Measurements from ENCODE around the gene PRL.

The PRL gene

DNA sequence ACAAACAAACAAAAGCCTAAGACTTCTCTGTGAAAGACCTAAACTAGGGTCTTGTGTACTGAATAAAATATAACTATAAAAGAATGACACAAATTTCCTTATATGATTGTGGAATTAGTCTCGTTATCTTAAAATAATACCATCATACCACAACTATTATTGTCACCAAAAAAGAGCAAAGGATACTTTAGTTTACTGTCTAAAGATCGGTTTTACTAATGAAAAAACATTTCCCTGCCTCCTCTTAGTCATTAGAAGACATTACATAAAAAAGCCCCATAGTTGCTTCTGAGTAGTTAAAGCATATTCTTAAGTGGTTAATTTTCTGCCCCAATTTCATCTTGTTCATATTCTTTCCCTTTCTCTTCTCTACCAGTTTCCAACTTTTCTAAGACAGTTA is 33.1 kb downstream of the PRL start:
- TF ChIP-seq GATA3 (IDR thresholded peaks at IDR 0.05; ENCODE audit: low read depth, low read length) (no peak), GATA2 (IDR thresholded peaks at IDR 0.05; ENCODE audit: low read depth, low read length) (no peak)

GRCh38 chr6:22254886-22255285 is 42.0 kb downstream of the PRL start:
- TF ChIP-seq GATA3 (IDR thresholded peaks at IDR 0.05; ENCODE audit: low read depth, low read length) (no peak), GATA2 (IDR thresholded peaks at IDR 0.05; ENCODE audit: low read depth, low read length) (no peak)

- TF ChIP-seq GATA2 (IDR thresholded peaks at IDR 0.05; ENCODE audit: low read depth, low read length) (no peak), GATA3 (IDR thresholded peaks at IDR 0.05; ENCODE audit: low read depth, low read length) (no peak)
Observed at GRCh38 chr6:22253955-22254655, 42.7 kb downstream of the PRL start.

GRCh38 chr6:22251348-22251747 is 45.5 kb downstream of the PRL start:
- TF ChIP-seq GATA3 (IDR thresholded peaks at IDR 0.05; ENCODE audit: low read depth, low read length) (no peak), GATA2 (IDR thresholded peaks at IDR 0.05; ENCODE audit: low read depth, low read length) (no peak)

DNA sequence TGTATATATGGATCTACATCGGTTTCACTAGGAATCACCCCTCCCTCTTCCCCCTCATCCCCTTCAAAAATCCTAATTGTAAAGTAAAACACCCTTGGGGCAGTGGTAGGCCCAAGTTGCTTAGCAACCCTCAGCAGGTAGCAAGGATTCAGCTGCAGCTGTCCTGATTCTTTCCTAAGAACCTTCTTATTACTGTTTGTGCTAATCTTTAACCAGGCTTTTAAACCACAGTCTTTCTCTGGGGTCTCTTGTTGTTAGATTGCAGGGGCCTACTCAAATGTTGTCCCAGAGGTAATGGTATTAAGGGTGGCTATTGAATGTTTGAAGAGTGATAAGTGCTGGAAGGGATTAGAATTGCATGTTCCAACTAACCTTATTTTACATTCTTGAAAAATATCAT is 46.4 kb downstream of the PRL start:
- TF ChIP-seq GATA2 (IDR thresholded peaks at IDR 0.05; ENCODE audit: low read depth, low read length) = no peak
- no peak for TF ChIP-seq GATA3 (IDR thresholded peaks at IDR 0.05; ENCODE audit: low read depth, low read length)

DNA sequence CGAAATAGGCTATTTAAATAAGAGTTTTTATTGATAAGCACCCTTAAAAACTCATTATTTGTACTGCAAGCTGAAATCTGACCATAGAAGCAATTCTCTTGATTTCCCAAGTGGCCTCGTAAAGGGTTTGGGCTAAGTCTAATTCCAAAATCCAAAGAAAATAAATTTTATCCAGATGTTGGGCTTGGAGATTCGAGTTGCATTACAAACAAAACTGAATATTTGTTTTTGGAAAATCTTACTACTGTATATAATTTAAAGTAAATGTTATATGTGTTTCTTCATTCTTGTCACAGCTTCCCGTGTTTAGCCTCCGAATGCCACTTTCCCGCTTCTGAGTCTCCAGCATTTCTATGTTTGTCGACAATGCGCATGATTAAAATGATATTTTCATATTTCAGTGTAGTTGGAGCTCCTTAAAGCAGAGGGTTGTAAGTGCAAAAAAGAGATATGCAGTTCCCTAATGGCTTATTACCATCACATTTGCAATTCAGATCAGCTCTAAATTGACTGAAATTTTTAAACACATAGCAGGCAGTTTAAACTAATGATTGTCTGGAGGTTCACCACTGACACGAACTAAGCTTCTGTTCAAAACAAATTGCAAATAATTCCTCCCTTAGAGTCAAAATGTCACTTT is 47.0 kb downstream of the PRL start:
- TF ChIP-seq GATA2 (IDR thresholded peaks at IDR 0.05; ENCODE audit: low read depth, low read length) (no peak), GATA3 (IDR thresholded peaks at IDR 0.05; ENCODE audit: low read depth, low read length) (no peak)

DNA sequence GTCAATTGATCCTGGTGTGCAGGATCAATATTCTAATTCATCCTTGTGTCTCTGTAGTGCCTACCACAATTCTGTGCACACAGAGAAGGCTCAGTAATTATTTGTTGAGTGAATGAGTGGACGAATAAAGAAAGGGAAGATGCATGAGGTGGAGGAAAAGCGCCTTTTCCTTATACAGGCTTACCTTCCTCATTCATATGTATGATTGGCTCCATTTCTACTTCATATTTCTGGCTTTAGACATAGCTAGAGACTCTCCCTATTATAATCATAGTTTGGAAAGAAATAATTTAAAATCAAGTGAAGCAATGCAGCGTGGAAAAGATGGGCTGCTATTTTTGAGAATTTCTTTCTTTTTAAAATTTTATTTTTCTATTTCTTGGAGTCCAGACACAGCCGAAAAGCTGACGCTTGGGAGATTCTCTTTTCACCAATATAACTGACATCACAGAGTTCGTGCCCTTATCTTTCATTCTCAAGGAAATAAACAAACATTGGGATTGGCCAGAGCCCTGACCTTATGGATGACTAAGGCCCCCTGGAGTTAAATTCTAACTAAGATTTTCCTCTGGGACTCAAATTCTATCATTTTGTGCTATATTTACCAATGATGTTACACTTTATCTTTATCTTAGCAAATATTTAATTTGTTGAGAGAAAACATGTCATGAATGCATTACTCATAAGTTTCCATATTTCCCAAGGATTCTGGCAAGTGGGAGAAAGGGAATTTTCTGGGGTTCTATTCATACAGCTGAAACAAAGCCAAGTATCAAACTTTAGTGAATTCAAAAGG is 48.1 kb downstream of the PRL start:
- TF ChIP-seq GATA2 (IDR thresholded peaks at IDR 0.05; ENCODE audit: low read depth, low read length) (no peak), GATA3 (IDR thresholded peaks at IDR 0.05; ENCODE audit: low read depth, low read length) (no peak)

DNA sequence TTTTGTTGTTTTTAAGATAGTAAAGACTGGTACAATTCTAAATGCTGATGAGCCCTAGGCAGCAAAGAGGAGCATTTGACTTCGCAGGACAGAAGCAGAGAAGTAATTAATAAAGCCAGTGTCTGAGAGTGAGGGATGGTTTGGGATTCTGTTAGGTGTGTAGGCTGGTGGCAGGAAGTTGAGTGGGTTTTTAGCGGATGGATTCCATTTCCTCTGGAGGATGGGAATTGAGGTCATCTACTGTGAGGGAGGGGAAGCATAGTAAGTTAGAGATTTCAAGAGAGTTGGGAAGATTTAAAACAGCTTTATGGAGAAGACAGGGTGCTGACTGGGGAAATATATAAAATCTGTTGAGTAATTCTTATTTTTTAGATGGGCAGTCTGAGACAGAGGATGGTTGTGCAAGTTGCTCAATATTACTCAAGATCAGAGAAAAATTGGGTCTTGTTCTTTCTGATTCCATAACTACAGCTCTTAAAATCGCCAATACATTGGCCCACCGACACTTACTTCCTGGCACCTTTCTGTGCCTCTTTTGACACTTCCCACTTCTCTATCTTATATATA is 48.8 kb downstream of the PRL start:
- TF ChIP-seq GATA3 (IDR thresholded peaks at IDR 0.05; ENCODE audit: low read depth, low read length) = no peak
- TF ChIP-seq GATA2 (IDR thresholded peaks at IDR 0.05; ENCODE audit: low read depth, low read length) = no peak

GRCh38 chr6:22240025-22240424 is 56.8 kb downstream of the PRL start:
- TF ChIP-seq GATA3 (IDR thresholded peaks at IDR 0.05; ENCODE audit: low read depth, low read length) (no peak), GATA2 (IDR thresholded peaks at IDR 0.05; ENCODE audit: low read depth, low read length) (no peak)

DNA sequence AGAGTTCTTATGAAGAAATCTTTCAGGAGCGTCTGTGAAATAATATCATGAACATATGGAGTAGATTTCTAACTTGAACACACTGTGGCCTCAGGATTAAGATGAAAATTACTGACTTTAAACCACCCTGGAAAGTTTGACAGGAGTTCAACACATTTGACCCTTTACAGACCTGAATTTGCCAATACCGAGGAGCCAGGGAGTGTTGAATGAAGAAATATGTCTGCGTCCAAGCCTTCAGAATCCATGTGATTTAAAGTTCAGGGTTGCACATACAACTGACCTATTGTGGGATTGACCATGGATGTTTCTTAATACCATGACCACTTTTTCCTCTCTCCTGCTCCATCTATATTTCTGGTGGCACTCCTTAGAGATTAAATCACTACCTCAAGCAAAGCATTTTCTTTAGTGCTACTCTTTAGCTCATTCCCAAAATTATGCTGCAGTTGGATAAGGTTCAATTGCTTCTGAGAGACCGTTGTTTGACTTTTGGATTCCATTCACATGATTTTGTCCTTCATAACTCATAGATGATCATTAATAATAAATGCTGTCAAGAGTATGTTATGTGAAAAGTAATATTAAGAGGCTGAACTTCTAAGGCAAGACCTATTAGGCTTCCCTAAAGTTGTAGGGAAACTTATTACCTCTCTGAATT is 57.4 kb downstream of the PRL start:
- TF ChIP-seq GATA2 (IDR thresholded peaks at IDR 0.05; ENCODE audit: low read depth, low read length) = no peak

DNA sequence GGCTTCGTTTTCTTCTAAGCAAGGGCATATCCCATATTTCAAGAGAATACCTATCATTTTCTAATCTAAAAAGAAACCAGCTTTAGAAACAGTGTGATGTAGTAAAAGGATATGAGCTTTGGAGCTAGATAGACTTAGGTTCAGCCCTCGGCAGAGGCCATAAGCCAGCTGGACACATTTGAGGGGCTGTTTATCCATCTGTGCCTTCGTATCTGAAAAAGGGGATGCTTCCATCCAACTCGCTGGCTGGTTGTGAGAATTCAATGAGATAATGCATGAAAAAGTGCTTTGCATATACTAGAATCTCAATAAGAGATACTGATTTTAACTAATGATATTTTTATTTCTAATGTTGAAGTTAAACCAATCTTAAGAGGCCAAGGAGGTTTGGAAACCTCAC is 58.0 kb downstream of the PRL start:
- TF ChIP-seq GATA3 (IDR thresholded peaks at IDR 0.05; ENCODE audit: low read depth, low read length) (no peak), GATA2 (IDR thresholded peaks at IDR 0.05; ENCODE audit: low read depth, low read length) (no peak)

- TF ChIP-seq GATA3 (IDR thresholded peaks at IDR 0.05; ENCODE audit: low read depth, low read length) (no peak), GATA2 (IDR thresholded peaks at IDR 0.05; ENCODE audit: low read depth, low read length) (no peak)
Observed at GRCh38 chr6:22237526-22237925, 59.3 kb downstream of the PRL start.

Measured in SH-SY5Y (cell line).